CD14-positive monocyte (primary cell): ENCODE data around the gene TNFRSF19. TPM values are rescaled to one million over a fixed set of nuclear protein-coding genes. Genes with fewer than 3 reads are reported as not detected.

Source experiments
- DNase-seq, 3 donors: peaks; one replicate each; pipeline ENCODE4 v3.0.0-alpha.2; 2011 to 2022
- H2AFZ ChIP-seq: 2 replicates; pipeline ENCODE4 v1.6.0; 2012; ENCODE audit warnings: mild to moderate bottlenecking, low read depth, low read length, inconsistent platforms; ENCODE audit not compliant: insufficient read depth, poor library complexity, severe bottlenecking
- H3K27ac ChIP-seq, 2 donors: 1 replicate in 1 of 2; 2 replicates in 1 of 2; pipeline ENCODE4 v1.5.1; 2012 to 2013; ENCODE audit warnings: low read length in 2 of 2, control low read depth in 1 of 2, inconsistent platforms in 1 of 2, low read depth in 1 of 2, mild to moderate bottlenecking in 1 of 2
- H3K27me3 ChIP-seq, 2 donors: one replicate each; pipeline versions ENCODE4 v1.6.0 to v1.6.1; 2011 to 2013; ENCODE audit warnings: low read length in 2 of 2; ENCODE audit not compliant: control insufficient read depth in 2 of 2, insufficient read depth in 2 of 2
- H3K36me3 ChIP-seq, 2 donors: replicated peaks in 1 of 2; 1 replicate in 1 of 2; 2 replicates in 1 of 2; pipeline versions ENCODE4 v1.5.1 to v1.6.1; 2012 to 2013; ENCODE audit warnings: low read length in 2 of 2, control low read depth in 1 of 2, inconsistent platforms in 1 of 2, mild to moderate bottlenecking in 1 of 2; ENCODE audit not compliant: insufficient read depth in 2 of 2, control insufficient read depth in 1 of 2
- H3K4me1 ChIP-seq, 2 donors: 1 replicate in 1 of 2; 2 replicates in 1 of 2; pipeline versions ENCODE4 v1.5.1 to v1.6.1; 2012 to 2013; ENCODE audit warnings: low read length in 2 of 2, control low read depth in 1 of 2, inconsistent platforms in 1 of 2, mild to moderate bottlenecking in 1 of 2, moderate library complexity in 1 of 2; ENCODE audit not compliant: insufficient read depth in 2 of 2, control insufficient read depth in 1 of 2
- H3K4me2 ChIP-seq: replicated peaks from 2 replicates; pipeline ENCODE3; 2012; ENCODE audit warnings: low read length, moderate library complexity, mild to moderate bottlenecking; ENCODE audit not compliant: poor library complexity, severe bottlenecking; ENCODE audit errors: extremely low read depth
- H3K4me3 ChIP-seq, 3 experiments: fragments of 200-600 bp in 1 of 3; sonication (generic) in 1 of 3; replicated peaks in 1 of 3; 1 replicate in 2 of 3; 2 replicates in 1 of 3; pipeline ENCODE4 v1.5.1; 2011 to 2013; ENCODE audit warnings: low read length in 3 of 3, mild to moderate bottlenecking in 3 of 3, control low read depth in 2 of 3, low read depth in 2 of 3, inconsistent platforms in 1 of 3, moderate library complexity in 1 of 3
- H3K79me2 ChIP-seq: 2 replicates; pipeline ENCODE4 v1.6.0; 2012; ENCODE audit warnings: mild to moderate bottlenecking, control low read depth, inconsistent platforms, low read length, moderate library complexity; ENCODE audit not compliant: insufficient read depth
- H3K9ac ChIP-seq: 2 replicates; pipeline ENCODE4 v1.6.0; 2017; ENCODE audit warnings: low read length, mild to moderate bottlenecking; ENCODE audit not compliant: insufficient read depth, poor library complexity, severe bottlenecking
- H3K9me3 ChIP-seq, 2 donors: replicated peaks in 1 of 2; 1 replicate in 1 of 2; 2 replicates in 1 of 2; pipeline versions ENCODE4 v1.5.1 to v1.6.1; 2012 to 2013; ENCODE audit warnings: low read length in 2 of 2, control low read depth in 1 of 2; ENCODE audit not compliant: control insufficient read depth in 1 of 2, insufficient read depth in 1 of 2
- H4K20me1 ChIP-seq: 2 replicates; pipeline ENCODE4 v1.6.0; 2012; ENCODE audit warnings: mild to moderate bottlenecking, low read length, control low read depth, moderate library complexity; ENCODE audit not compliant: insufficient read depth
- H3K27ac Mint-ChIP-seq, 7 donors: one replicate each; pipeline ENCODE4 v1.8.0; 2020; ENCODE audit warnings: mild to moderate bottlenecking in 7 of 7, mixed read lengths in 7 of 7, moderate library complexity in 6 of 7, inconsistent platforms in 2 of 7
- H3K27me3 Mint-ChIP-seq, 3 donors: one replicate each; pipeline ENCODE4 v1.8.0; 2021 to 2022; ENCODE audit warnings: low read depth in 3 of 3, mild to moderate bottlenecking in 3 of 3, mixed read lengths in 3 of 3, moderate library complexity in 3 of 3, inconsistent platforms in 1 of 3
- H3K36me3 Mint-ChIP-seq, 2 donors: one replicate each; pipeline ENCODE4 v1.8.0; 2020; ENCODE audit warnings: mixed read lengths in 2 of 2, inconsistent platforms in 1 of 2, mild to moderate bottlenecking in 1 of 2
- H3K4me1 Mint-ChIP-seq: one replicate; pipeline ENCODE4 v1.8.0; 2020; ENCODE audit warnings: mild to moderate bottlenecking, mixed read lengths
- H3K4me3 Mint-ChIP-seq, 2 donors: one replicate each; pipeline ENCODE4 v1.8.0; 2020; ENCODE audit warnings: mild to moderate bottlenecking in 2 of 2, mixed read lengths in 2 of 2, moderate library complexity in 1 of 2
- H3K9me3 Mint-ChIP-seq, 7 donors: one replicate each; pipeline ENCODE4 v1.8.0; 2020 to 2022; ENCODE audit warnings: mixed read lengths in 7 of 7, mild to moderate bottlenecking in 6 of 7, moderate library complexity in 6 of 7, inconsistent platforms in 2 of 7
- WGBS: methylation state at CpG from one replicate; pipeline ENCODE4 v1.1.5; 2013; ENCODE audit warnings: missing lambda C conversion rate; ENCODE audit not compliant: insufficient coverage; 5-methylcytosine and 5-hydroxymethylcytosine counted together
- intact Hi-C, 2 donors: fragments of 100-400 bp; cut with micrococcal nuclease; formaldehyde crosslinking; loops; one replicate each; pipeline versions ENCODE4 v1.15.0 to v1.15.1; 2023
- polyA plus RNA-seq, 3 donors: library from polyadenylated mRNA; depleted of rRNA in 1 of 3; unstranded in 2 of 3; stranded (reverse) in 1 of 3; fragments of 300-500 nt in 2 of 3; fragments of >200 nt in 1 of 3; fragmentation: Illumina TruSeq in 2 of 3; gene quantifications; 1 replicate in 2 of 3; 2 replicates in 1 of 3; pipeline ENCODE4 v1.2.3, GENCODE V29; 2012 to 2021
- TF ChIP-seq, protein P1 (sequence below): fragments of 200-600 bp; IDR thresholded peaks from one replicate; pipeline ENCODE4 v1.8.0; 2022; ENCODE audit warnings: antibody characterized with exemption, mild to moderate bottlenecking

The TNFRSF19 gene
- polyA plus RNA-seq, 3 donors: 0.11 TPM; not detected in 2

DNA sequence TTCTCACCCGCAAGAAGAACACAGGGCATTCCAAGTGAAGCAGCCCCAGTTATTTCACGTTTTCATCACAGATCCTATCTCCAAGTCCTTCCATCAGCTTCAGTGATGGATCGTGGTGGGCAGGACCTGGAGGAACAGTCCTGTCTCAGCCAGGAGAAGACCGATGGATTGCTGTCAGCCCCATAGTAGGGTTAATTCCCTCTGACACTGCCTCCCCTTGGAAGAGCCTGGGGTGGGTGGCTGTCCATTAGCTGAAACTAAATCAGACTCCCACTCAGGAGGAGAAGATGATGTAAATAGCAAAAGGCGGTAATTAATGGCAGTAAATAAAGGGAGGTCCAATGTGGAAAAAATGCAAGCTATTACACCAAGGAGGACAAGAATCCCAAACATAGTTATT is 131.0 kb downstream of the TNFRSF19 start:
- no peaks in the 10 kb centered on the region for H3K36me3 ChIP-seq
- TF ChIP-seq, protein P1, sequence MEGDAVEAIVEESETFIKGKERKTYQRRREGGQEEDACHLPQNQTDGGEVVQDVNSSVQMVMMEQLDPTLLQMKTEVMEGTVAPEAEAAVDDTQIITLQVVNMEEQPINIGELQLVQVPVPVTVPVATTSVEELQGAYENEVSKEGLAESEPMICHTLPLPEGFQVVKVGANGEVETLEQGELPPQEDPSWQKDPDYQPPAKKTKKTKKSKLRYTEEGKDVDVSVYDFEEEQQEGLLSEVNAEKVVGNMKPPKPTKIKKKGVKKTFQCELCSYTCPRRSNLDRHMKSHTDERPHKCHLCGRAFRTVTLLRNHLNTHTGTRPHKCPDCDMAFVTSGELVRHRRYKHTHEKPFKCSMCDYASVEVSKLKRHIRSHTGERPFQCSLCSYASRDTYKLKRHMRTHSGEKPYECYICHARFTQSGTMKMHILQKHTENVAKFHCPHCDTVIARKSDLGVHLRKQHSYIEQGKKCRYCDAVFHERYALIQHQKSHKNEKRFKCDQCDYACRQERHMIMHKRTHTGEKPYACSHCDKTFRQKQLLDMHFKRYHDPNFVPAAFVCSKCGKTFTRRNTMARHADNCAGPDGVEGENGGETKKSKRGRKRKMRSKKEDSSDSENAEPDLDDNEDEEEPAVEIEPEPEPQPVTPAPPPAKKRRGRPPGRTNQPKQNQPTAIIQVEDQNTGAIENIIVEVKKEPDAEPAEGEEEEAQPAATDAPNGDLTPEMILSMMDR: no peak
- Mint-ChIP-seq H3K27ac (no peak overlapping the region), H3K36me3 (no peaks in the 10 kb centered on the region), H3K4me3 (no peak overlapping the region), H3K9me3 (no peaks in the 10 kb centered on the region), H3K4me1 (peaks cover 6% of the 10 kb centered on the region), H3K27me3 (peaks cover 0 to 2% (median 0%) of the 10 kb centered on the region in 3 donors)
- no peak overlapping the region for H3K27ac ChIP-seq
- DNase-seq: no peak
- H3K4me1 ChIP-seq: no peaks in the 10 kb centered on the region
- WGBS: 100% methylated on average over 1 of the region's 5 CpGs
- intact Hi-C loops: no loop called here
- H3K79me2 ChIP-seq: no peaks in the 10 kb centered on the region
- H4K20me1 ChIP-seq: no peaks in the 10 kb centered on the region
- H3K4me2 ChIP-seq: no peak overlapping the region
- H3K27me3 ChIP-seq: no peaks in the 10 kb centered on the region
- no peak overlapping the region for H3K9ac ChIP-seq
- no peak overlapping the region for H2AFZ ChIP-seq
- no peaks in the 10 kb centered on the region for H3K9me3 ChIP-seq
- no peak overlapping the region for H3K4me3 ChIP-seq

DNA sequence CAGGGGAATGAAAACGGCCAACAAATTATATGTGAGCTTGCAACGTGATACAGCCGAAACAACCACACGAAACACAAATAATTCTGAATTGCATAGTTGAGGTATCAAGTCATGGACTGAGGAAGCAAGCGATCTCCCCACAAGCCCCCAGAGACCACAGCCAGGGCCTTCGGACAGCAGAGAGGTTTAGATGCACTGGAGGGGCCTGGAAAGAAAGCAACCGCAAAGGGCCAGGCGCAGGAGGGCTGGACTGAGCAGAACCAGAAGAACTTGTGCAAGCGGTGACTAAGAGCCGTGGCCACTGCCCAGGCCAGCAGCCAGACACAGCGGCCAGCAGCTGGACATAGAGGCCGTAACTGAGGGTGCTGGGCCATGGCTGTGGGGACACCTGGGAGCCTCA is 131.4 kb downstream of the TNFRSF19 start:
- H3K27me3 ChIP-seq: no peaks in the 10 kb centered on the region
- no peaks in the 10 kb centered on the region for H3K36me3 ChIP-seq
- Mint-ChIP-seq H3K36me3 (no peaks in the 10 kb centered on the region), H3K4me3 (no peak overlapping the region), H3K27me3 (peaks cover 0 to 2% (median 0%) of the 10 kb centered on the region in 3 donors), H3K4me1 (peaks cover 3% of the 10 kb centered on the region), H3K9me3 (no peaks in the 10 kb centered on the region), H3K27ac (no peak overlapping the region)
- H3K27ac ChIP-seq: no peak overlapping the region
- DNase-seq: no peak
- H3K9me3 ChIP-seq: no peaks in the 10 kb centered on the region
- H2AFZ ChIP-seq: no peak overlapping the region
- WGBS: 94% methylated on average over 8 of the region's 12 CpGs
- no peaks in the 10 kb centered on the region for H3K79me2 ChIP-seq
- intact Hi-C loops: no loop called here
- no peak overlapping the region for H3K9ac ChIP-seq
- no peaks in the 10 kb centered on the region for H4K20me1 ChIP-seq
- H3K4me2 ChIP-seq: no peak overlapping the region
- TF ChIP-seq, protein P1: no peak
- no peak overlapping the region for H3K4me3 ChIP-seq
- H3K4me1 ChIP-seq: no peaks in the 10 kb centered on the region
